Heart left ventricle (tissue), 13 donors: ENCODE data around the gene C10orf88.

ENCODE experiments used
- POLR2A ChIP-seq, 2 donors: fragments of 450-650 bp; IDR thresholded peaks; one replicate each; pipeline ENCODE4 v1.6.1; 2017; ENCODE audit warnings: antibody characterized with exemption in 2 of 2, mild to moderate bottlenecking in 2 of 2, moderate library complexity in 2 of 2
- TF ChIP-seq, protein P1 (sequence below), 12 donors: fragments of 200-600 bp; sonication (generic) in 4 of 12; IDR thresholded peaks; one replicate each; pipeline versions ENCODE4 v1.5.0 to v1.8.0; 2018 to 2022; ENCODE audit warnings: antibody characterized with exemption in 12 of 12, mild to moderate bottlenecking in 5 of 12
- donor health status: ischemic (EF 13 %, LVEDD 7.1; RV severe dilation, severe dysfunction).
- donor health status: DM: no; HTN: yes; CAD: no.
- donor health status: DM: no; HTN: no; CAD: no.
- donor health status: ischemic (EF 25% LVEDD 6.9; RV normal size, moderate dysfunction).
- donor health status: ischemic (EF 25% LVEDD 5.7; RV mildly dilated, moderate dysfunction).
- donor health status: ischemic (EF 35%, LVEDD 5.7; RV mildly dilated, moderate dysfunction).
- donor health status: nonischemic (EF 11% LVEDD 7.7; RV severe dilation, severe dysfunction).
- donor health status: DM: yes; HTN: yes; CAD: no.
- donor health status: PGD.
- donor health status: ischemic (EF 29% LVEDD 5.4; RV normal size, mild dysfunction).
- donor health status: nonischemic (EF 23%, LVEDD 6.1; RV moderate dilation, normal function).

DNA sequence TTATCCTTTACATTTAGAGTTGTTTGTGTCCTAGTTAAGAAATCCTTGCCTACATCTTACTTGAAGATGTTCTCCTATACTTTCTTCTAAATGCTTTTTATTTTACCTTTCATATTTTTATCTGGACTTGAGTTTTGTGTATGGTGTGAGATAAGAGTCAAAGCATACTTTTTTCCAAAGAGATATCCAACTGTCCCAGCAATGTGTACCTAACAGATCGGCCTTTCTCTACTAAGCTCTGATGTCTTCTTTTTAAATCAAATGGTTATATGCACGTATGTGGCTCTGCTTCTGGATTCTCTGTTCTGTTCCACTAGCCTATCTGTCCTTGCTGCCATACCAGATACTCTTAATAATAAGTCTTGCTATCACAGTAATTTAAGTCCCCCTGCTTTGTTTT, 47.3 kb upstream of the C10orf88 start:
- TF ChIP-seq, protein P1, sequence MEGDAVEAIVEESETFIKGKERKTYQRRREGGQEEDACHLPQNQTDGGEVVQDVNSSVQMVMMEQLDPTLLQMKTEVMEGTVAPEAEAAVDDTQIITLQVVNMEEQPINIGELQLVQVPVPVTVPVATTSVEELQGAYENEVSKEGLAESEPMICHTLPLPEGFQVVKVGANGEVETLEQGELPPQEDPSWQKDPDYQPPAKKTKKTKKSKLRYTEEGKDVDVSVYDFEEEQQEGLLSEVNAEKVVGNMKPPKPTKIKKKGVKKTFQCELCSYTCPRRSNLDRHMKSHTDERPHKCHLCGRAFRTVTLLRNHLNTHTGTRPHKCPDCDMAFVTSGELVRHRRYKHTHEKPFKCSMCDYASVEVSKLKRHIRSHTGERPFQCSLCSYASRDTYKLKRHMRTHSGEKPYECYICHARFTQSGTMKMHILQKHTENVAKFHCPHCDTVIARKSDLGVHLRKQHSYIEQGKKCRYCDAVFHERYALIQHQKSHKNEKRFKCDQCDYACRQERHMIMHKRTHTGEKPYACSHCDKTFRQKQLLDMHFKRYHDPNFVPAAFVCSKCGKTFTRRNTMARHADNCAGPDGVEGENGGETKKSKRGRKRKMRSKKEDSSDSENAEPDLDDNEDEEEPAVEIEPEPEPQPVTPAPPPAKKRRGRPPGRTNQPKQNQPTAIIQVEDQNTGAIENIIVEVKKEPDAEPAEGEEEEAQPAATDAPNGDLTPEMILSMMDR (IDR thresholded peaks at IDR 0.05) = no peak
- no peak for TF ChIP-seq POLR2A (IDR thresholded peaks at IDR 0.05)
